BJ (cell line): Measurements from ENCODE around the gene MEIS3. TPM values are rescaled to one million over a fixed set of nuclear protein-coding genes. Genes with fewer than 3 reads are reported as not detected.

Source experiments
- CTCF ChIA-PET: fragments of 350-600 bp; formaldehyde crosslinking; extraction: SDS; loops from one replicate; lab custom pipeline; 2021; ENCODE audit warnings: antibody characterized with exemption, inconsistent platforms; lab: Yijun Ruan, JAX
- POLR2A ChIA-PET: fragments of 300-600 bp; sonication (Branson Sonifier 250); formaldehyde crosslinking; extraction: SDS; loops from one replicate; lab custom pipeline; 2021; ENCODE audit warnings: antibody characterized with exemption; lab: Charles Lee
- DNase-seq: peaks from one replicate; pipeline ENCODE4 v3.0.0-alpha.2; 2011; ENCODE audit warnings: low read depth
- H3K27me3 ChIP-seq: 2 replicates; pipeline ENCODE4 v1.6.0; 2011; ENCODE audit warnings: low read length; ENCODE audit not compliant: control insufficient read depth, insufficient read depth
- H3K36me3 ChIP-seq: 2 replicates; pipeline ENCODE4 v1.5.1; 2011; ENCODE audit warnings: low read length; ENCODE audit not compliant: control insufficient read depth, insufficient read depth
- H3K4me3 ChIP-seq: 2 replicates; pipeline ENCODE4 v1.5.1; 2011; ENCODE audit warnings: low read depth, mild to moderate bottlenecking, control low read depth, low read length
- CTCF ChIP-seq: IDR thresholded peaks from 2 replicates; pipeline ENCODE4 v1.5.1; 2011; ENCODE audit warnings: low read depth, mild to moderate bottlenecking, control low read depth, inconsistent platforms, low read length, moderate library complexity; ENCODE audit not compliant: insufficient read depth
- polyA plus RNA-seq: library from polyadenylated mRNA; depleted of rRNA; stranded (reverse); fragments of >200 nt; gene quantifications from 2 replicates; pipeline ENCODE4 v1.2.3, GENCODE V29; 2011

Gene MEIS3
- polyA plus RNA-seq, 1 experiment = 51.3 TPM

- no peak overlapping the region for H3K4me3 ChIP-seq
- ChIA-PET CTCF (interaction anchor here (0.7 to 10.0 kb wide), 20 partner anchors 8 to 357 kb away, joined by 3 to 428 read pairs (median 5); partner anchors contain the start of genes EHD2, KPTN and NAPA), POLR2A (no interaction called here)
- no peak for DNase-seq
- no peak for TF ChIP-seq CTCF
- H3K36me3 ChIP-seq = no peaks in the 10 kb centered on the region
- H3K27me3 ChIP-seq = peaks cover 2% of the 10 kb centered on the region; the same call in 1 of the 2 replicates
Measured at GRCh38 chr19:47435883-47436417, 16.6 kb upstream of the MEIS3 start.

DNA sequence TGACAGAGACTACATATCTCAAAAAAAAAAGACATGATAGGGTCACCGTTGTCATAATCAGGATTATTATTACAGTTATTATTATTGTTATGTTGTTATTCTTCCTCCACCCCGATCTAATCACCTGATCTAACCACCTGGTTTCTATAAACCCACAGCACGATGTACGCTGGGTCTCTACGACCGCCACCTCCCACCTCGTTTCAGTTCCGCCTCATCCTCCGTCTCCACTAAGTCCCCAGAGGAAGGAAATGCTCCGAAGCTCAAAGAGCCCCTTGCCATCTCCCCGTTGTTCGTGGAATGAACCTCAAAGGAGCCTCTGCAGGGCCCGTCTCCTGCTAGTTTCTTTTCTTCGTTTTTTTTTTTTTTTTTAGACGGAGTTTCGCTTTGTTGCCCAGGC is 15.9 kb upstream of the MEIS3 start:
- ChIA-PET POLR2A (no interaction called here), CTCF (interaction anchor here (0.6 to 10.0 kb wide), 10 partner anchors 49 to 354 kb away, joined by 3 to 428 read pairs (median 6); partner anchors contain the start of genes EHD2, KPTN, NAPA and NOP53)
- peaks cover 2% of the 10 kb centered on the region; the same call in 1 of the 2 replicates for H3K27me3 ChIP-seq

DNA sequence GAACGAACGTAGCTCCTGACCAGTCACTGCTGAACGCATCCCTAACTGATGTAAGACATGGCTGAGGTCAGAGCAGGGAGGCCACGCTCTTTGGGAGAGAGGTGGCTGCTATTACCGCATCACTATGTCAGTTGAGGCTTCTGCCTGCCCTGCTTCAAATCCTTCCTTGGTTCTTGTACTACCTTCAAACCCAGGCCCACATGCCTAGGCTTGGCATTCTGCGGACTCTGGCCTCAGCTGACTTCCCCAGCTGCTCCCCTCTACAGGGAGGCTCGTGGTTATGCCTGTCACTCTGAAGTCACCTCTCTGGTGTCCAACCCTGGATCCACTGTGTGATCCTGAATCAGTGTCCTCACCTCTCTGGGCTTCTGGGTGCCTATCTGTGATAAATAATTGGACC is 14.8 kb upstream of the MEIS3 start:
- TF ChIP-seq CTCF = no peak

More for the DNA sequence above, 15.9 kb upstream of the MEIS3 start:
- H3K36me3 ChIP-seq = no peaks in the 10 kb centered on the region
- DNase-seq = no peak
- no peak for TF ChIP-seq CTCF
- no peak overlapping the region for H3K4me3 ChIP-seq

GRCh38 chr19:47433121-47433520 is 13.8 kb upstream of the MEIS3 start:
- no peaks in the 10 kb centered on the region for H3K27me3 ChIP-seq
- ChIA-PET CTCF (interaction anchor here (0.6 to 10.0 kb wide), 7 partner anchors 50 to 357 kb away, joined by 3 to 428 read pairs (median 3); partner anchors contain the start of genes EHD2 and KPTN), POLR2A (no interaction called here)
- H3K36me3 ChIP-seq = no peaks in the 10 kb centered on the region
- no peak for DNase-seq
- no peak overlapping the region for H3K4me3 ChIP-seq
- no peak for TF ChIP-seq CTCF

More for the DNA sequence above, 14.8 kb upstream of the MEIS3 start:
- DNase-seq = no peak
- Histone ChIP-seq H3K4me3 (no peak overlapping the region), H3K36me3 (no peaks in the 10 kb centered on the region), H3K27me3 (peaks cover 2% of the 10 kb centered on the region; the same call in 1 of the 2 replicates)
- POLR2A ChIA-PET = no interaction called here
- CTCF ChIA-PET = interaction anchor here (0.7 to 10.0 kb wide), 5 partner anchors 50 to 355 kb away, joined by 3 to 428 read pairs (median 3); partner anchors contain the start of genes EHD2, KPTN and NOP53

GRCh38 chr19:47432499-47432898 is 13.2 kb upstream of the MEIS3 start:
- no peaks in the 10 kb centered on the region for H3K27me3 ChIP-seq
- no peaks in the 10 kb centered on the region for H3K36me3 ChIP-seq
- no peak overlapping the region for H3K4me3 ChIP-seq
- TF ChIP-seq CTCF = no peak
- no peak for DNase-seq
- POLR2A ChIA-PET = no interaction called here
- CTCF ChIA-PET = interaction anchor here (1.0 to 10.0 kb wide), 5 partner anchors 51 to 357 kb away, joined by 3 to 428 read pairs (median 3); partner anchors contain the start of genes EHD2 and KPTN
